T-helper 1 cell treated with Interleukin-12 subunit alpha and Interleukin-12 subunit beta and Interleukin-4 antibody, amounts not matched to agents 30 μg/mL and 1 μg/mL, for 36 hours (primary cell): ENCODE results near the gene TMEM9B.
"Not testable (repeated sequence)": the region's sequence is repeated elsewhere in the genome, so short reads cannot be mapped to it uniquely, and the experiment has no call there.

Experiments used
- H3K27ac Mint-ChIP-seq: one replicate; pipeline ENCODE4 v1.8.0; 2021; ENCODE audit warnings: mild to moderate bottlenecking, mixed read lengths
- H3K27me3 Mint-ChIP-seq: one replicate; pipeline ENCODE4 v1.8.0; 2021; ENCODE audit warnings: low read depth, mixed read lengths
- H3K36me3 Mint-ChIP-seq: one replicate; pipeline ENCODE4 v1.8.0; 2021; ENCODE audit warnings: low read depth, mixed read lengths
- H3K4me1 Mint-ChIP-seq: one replicate; pipeline ENCODE4 v1.8.0; 2021; ENCODE audit warnings: low read depth, mixed read lengths
- H3K4me3 Mint-ChIP-seq: one replicate; pipeline ENCODE4 v1.8.0; 2021; ENCODE audit warnings: mild to moderate bottlenecking, moderate library complexity, mixed read lengths
- H3K9me3 Mint-ChIP-seq: one replicate; pipeline ENCODE4 v1.8.0; 2021; ENCODE audit warnings: mixed read lengths

Gene TMEM9B

GRCh38 chr11:8964324-8965320 is at the start of gene TMEM9B:
TSS of gene TMEM9B (minus strand) at chr11:8964442. CDS start at chr11:8964313, 129 bp downstream.
- Mint-ChIP-seq H3K27me3 (no peaks in the 10 kb centered on the region), H3K4me1 (peaks cover 24% of the 10 kb centered on the region), H3K9me3 (no peaks in the 10 kb centered on the region), H3K27ac (peak within 1 kb of the TSS; percentile 94), H3K4me3 (peak within 1 kb of the TSS; percentile 98), H3K36me3 (peaks cover 9% of the 10 kb centered on the region)

GRCh38 chr11:9013373-9013772 is 49.1 kb upstream of the TMEM9B start:
- H3K27ac Mint-ChIP-seq, result no peak overlapping the region
- no peaks in the 10 kb centered on the region for H3K9me3 Mint-ChIP-seq
- H3K27me3 Mint-ChIP-seq, result peaks cover 30% of the 10 kb centered on the region
- H3K4me1 Mint-ChIP-seq, result peaks cover 22% of the 10 kb centered on the region
- H3K36me3 Mint-ChIP-seq, result no peaks in the 10 kb centered on the region
- H3K4me3 Mint-ChIP-seq, result no peak overlapping the region

- not testable (repeated sequence) for H3K4me3 Mint-ChIP-seq
These were observed 45.3 kb upstream of the TMEM9B start for GRCh38 chr11:9009538-9009937.

GRCh38 chr11:9008661-9009060 is 44.4 kb upstream of the TMEM9B start:
- peaks cover 5% of the 10 kb centered on the region for H3K36me3 Mint-ChIP-seq
- no peak overlapping the region for H3K27ac Mint-ChIP-seq
- H3K27me3 Mint-ChIP-seq, result peaks cover 66% of the 10 kb centered on the region
- no peak overlapping the region for H3K4me3 Mint-ChIP-seq
- H3K4me1 Mint-ChIP-seq, result peaks cover 9% of the 10 kb centered on the region
- H3K9me3 Mint-ChIP-seq, result no peaks in the 10 kb centered on the region

More at GRCh38 chr11:9009538-9009937, 45.3 kb upstream of the TMEM9B start:
- H3K27me3 Mint-ChIP-seq, result peaks cover 67% of the 10 kb centered on the region
- not testable (repeated sequence) for H3K4me1 Mint-ChIP-seq, H3K27ac Mint-ChIP-seq, H3K36me3 Mint-ChIP-seq, H3K9me3 Mint-ChIP-seq

GRCh38 chr11:9008011-9008550 is 43.8 kb upstream of the TMEM9B start:
- no peaks in the 10 kb centered on the region for H3K9me3 Mint-ChIP-seq
- no peak overlapping the region for H3K4me3 Mint-ChIP-seq
- no peak overlapping the region for H3K27ac Mint-ChIP-seq
- peaks cover 5% of the 10 kb centered on the region for H3K36me3 Mint-ChIP-seq
- peaks cover 64% of the 10 kb centered on the region for H3K27me3 Mint-ChIP-seq
- H3K4me1 Mint-ChIP-seq, result peaks cover 12% of the 10 kb centered on the region

- Mint-ChIP-seq H3K27ac (peak overlapping the region; percentile 27), H3K4me3 (peak overlapping the region; percentile 58), H3K36me3 (peaks cover 5% of the 10 kb centered on the region), H3K9me3 (no peaks in the 10 kb centered on the region), H3K4me1 (peaks cover 28% of the 10 kb centered on the region), H3K27me3 (peaks cover 53% of the 10 kb centered on the region)
These were observed 40.8 kb upstream of the TMEM9B start for GRCh38 chr11:9005087-9005486.

- Mint-ChIP-seq H3K27me3 (peaks cover 50% of the 10 kb centered on the region), H3K4me1 (peaks cover 28% of the 10 kb centered on the region), H3K4me3 (peak overlapping the region; percentile 58), H3K9me3 (no peaks in the 10 kb centered on the region), H3K36me3 (peaks cover 5% of the 10 kb centered on the region), H3K27ac (peak overlapping the region; percentile 27)
These were observed 40.1 kb upstream of the TMEM9B start for GRCh38 chr11:9004183-9004926.

GRCh38 chr11:9003573-9004182 is 39.4 kb upstream of the TMEM9B start, which contains the start of gene NRIP3:
TSS of gene NRIP3 (minus strand) at chr11:9004001. CDS start at chr11:9003935, 66 bp downstream.
- H3K36me3 Mint-ChIP-seq, result peaks cover 5% of the 10 kb centered on the region
- peaks cover 47% of the 10 kb centered on the region for H3K27me3 Mint-ChIP-seq
- peaks cover 28% of the 10 kb centered on the region for H3K4me1 Mint-ChIP-seq
- peak within 1 kb of the TSS; percentile 80 for H3K4me3 Mint-ChIP-seq
- no peaks in the 10 kb centered on the region for H3K9me3 Mint-ChIP-seq
- H3K27ac Mint-ChIP-seq, result peak within 1 kb of the TSS; percentile 77

- Mint-ChIP-seq H3K27ac (peak overlapping the region; percentile 77), H3K9me3 (no peaks in the 10 kb centered on the region), H3K36me3 (peaks cover 5% of the 10 kb centered on the region), H3K4me1 (peaks cover 28% of the 10 kb centered on the region), H3K4me3 (peak overlapping the region; percentile 80), H3K27me3 (peaks cover 43% of the 10 kb centered on the region)
These were observed 38.8 kb upstream of the TMEM9B start for GRCh38 chr11:9002920-9003572.

GRCh38 chr11:9001736-9002135 is 37.5 kb upstream of the TMEM9B start:
- Mint-ChIP-seq H3K27ac (peak overlapping the region; percentile 68), H3K4me3 (no peak overlapping the region)

GRCh38 chr11:8998017-8998416 is 33.8 kb upstream of the TMEM9B start:
- peaks cover 16% of the 10 kb centered on the region for H3K4me1 Mint-ChIP-seq
- no peaks in the 10 kb centered on the region for H3K9me3 Mint-ChIP-seq
- H3K27me3 Mint-ChIP-seq, result peaks cover 8% of the 10 kb centered on the region
- no peak overlapping the region for H3K27ac Mint-ChIP-seq
- no peaks in the 10 kb centered on the region for H3K36me3 Mint-ChIP-seq
- H3K4me3 Mint-ChIP-seq, result no peak overlapping the region

More at GRCh38 chr11:9001736-9002135, 37.5 kb upstream of the TMEM9B start:
- Mint-ChIP-seq H3K9me3 (no peaks in the 10 kb centered on the region), H3K27me3 (peaks cover 30% of the 10 kb centered on the region), H3K4me1 (peaks cover 28% of the 10 kb centered on the region), H3K36me3 (peaks cover 5% of the 10 kb centered on the region)

GRCh38 chr11:8997451-8997850 is 33.2 kb upstream of the TMEM9B start:
- Mint-ChIP-seq H3K36me3 (no peaks in the 10 kb centered on the region), H3K9me3 (no peaks in the 10 kb centered on the region), H3K4me1 (peaks cover 11% of the 10 kb centered on the region), H3K27me3 (peaks cover 10% of the 10 kb centered on the region), H3K4me3 (no peak overlapping the region), H3K27ac (no peak overlapping the region)

- peaks cover 9% of the 10 kb centered on the region for H3K27me3 Mint-ChIP-seq
- H3K36me3 Mint-ChIP-seq, result no peaks in the 10 kb centered on the region
- no peak overlapping the region for H3K4me3 Mint-ChIP-seq
- no peaks in the 10 kb centered on the region for H3K9me3 Mint-ChIP-seq
- H3K4me1 Mint-ChIP-seq, result peaks cover 15% of the 10 kb centered on the region
- H3K27ac Mint-ChIP-seq, result no peak overlapping the region
These were observed 25.2 kb upstream of the TMEM9B start for GRCh38 chr11:8989453-8989852.
